ENCODE measurements around the gene MC1R. TPM values are rescaled to one million over a fixed set of nuclear protein-coding genes. Genes with fewer than 3 reads are reported as not detected.
A peak's percentile ranks its signal among the peaks of the same experiment; 100 is the strongest.

The MC1R gene
- polyA plus RNA-seq, 3 donors, result 0.21 to 3.9 TPM; not detected in 1

GRCh38 chr16:89870440-89870839 lies 48.2 kb upstream of the MC1R start:
- no peak for TF ChIP-seq CTCF (IDR thresholded peaks at IDR 0.05)
- Histone ChIP-seq H3K27ac (ENCODE audit: low read depth in 1 of 2, low read length in 2 of 2) (no peak overlapping the region), H3K4me1 (ENCODE audit: control insufficient read depth in 1 of 2, insufficient read depth in 2 of 2, low read length in 2 of 2) (peaks cover 18 to 22% of the 10 kb centered on the region in 2 donors), H3K4me2 (replicated peaks; ENCODE audit: extremely low read depth, low read length, poor library complexity, severe bottlenecking) (no peak overlapping the region), H3K9ac (ENCODE audit: insufficient read depth, low read length, poor library complexity, severe bottlenecking) (no peak overlapping the region), H3K36me3 (replicated peaks in 1 of 2; ENCODE audit: control insufficient read depth in 1 of 2, insufficient read depth in 2 of 2, low read length in 2 of 2) (peaks cover 0 to 8% of the 10 kb centered on the region in 2 donors), H3K79me2 (ENCODE audit: insufficient read depth, low read length) (peaks cover 23% of the 10 kb centered on the region), H3K4me3 (replicated peaks in 1 of 3; ENCODE audit: low read depth in 2 of 3, low read length in 3 of 3) (no peak overlapping the region), H3K9me3 (replicated peaks in 1 of 2; ENCODE audit: control insufficient read depth in 1 of 2, insufficient read depth in 1 of 2, low read length in 2 of 2) (peaks cover 10 to 13% of the 10 kb centered on the region in 2 donors), H2AFZ (ENCODE audit: insufficient read depth, low read depth, low read length, poor library complexity, severe bottlenecking) (no peak overlapping the region), H4K20me1 (ENCODE audit: insufficient read depth, low read length) (peaks cover 13% of the 10 kb centered on the region), H3K27me3 (ENCODE audit: control insufficient read depth in 2 of 2, insufficient read depth in 2 of 2, low read length in 2 of 2) (no peaks in the 10 kb centered on the region)
- intact Hi-C loops (cut with micrococcal nuclease), result loop anchor here (5.0 kb wide), 2 partner anchors 168 to 308 kb away; partner anchors contain the start of genes RPL13 (in 1 of the 2) and SPATA2L (in 1 of the 2)
- peaks cover 3 to 16% (median 9%) of the 10 kb centered on the region in 7 donors for H3K9me3 Mint-ChIP-seq
- WGBS (ENCODE audit: insufficient coverage), result 100% methylated on average over 5 of the region's 6 CpGs
- H3K27me3 Mint-ChIP-seq (ENCODE audit: low read depth in 3 of 3), result peaks cover 0 to 3% (median 1%) of the 10 kb centered on the region in 3 donors
- peaks cover 4 to 27% of the 10 kb centered on the region in 2 donors for H3K36me3 Mint-ChIP-seq
- no peak overlapping the region for H3K4me3 Mint-ChIP-seq
- DNase-seq, result no peak
- H3K4me1 Mint-ChIP-seq, result peaks cover 15% of the 10 kb centered on the region
- H3K27ac Mint-ChIP-seq, result peak overlapping the region in 1 of 7 donors; percentile 16

GRCh38 chr16:89871895-89872294 lies 46.8 kb upstream of the MC1R start:
- Mint-ChIP-seq H3K27ac (peak overlapping the region in 3 of 7 donors; percentile 33 to 66 (median 36)), H3K4me3 (no peak overlapping the region), H3K9me3 (peaks cover 3 to 16% (median 9%) of the 10 kb centered on the region in 7 donors), H3K36me3 (peaks cover 4 to 33% of the 10 kb centered on the region in 2 donors), H3K27me3 (ENCODE audit: low read depth in 3 of 3) (peaks cover 0 to 3% (median 1%) of the 10 kb centered on the region in 3 donors), H3K4me1 (peaks cover 15% of the 10 kb centered on the region)
- no peak overlapping the region for H2AFZ ChIP-seq (ENCODE audit: insufficient read depth, low read depth, low read length, poor library complexity, severe bottlenecking)
- H3K4me1 ChIP-seq (ENCODE audit: control insufficient read depth in 1 of 2, insufficient read depth in 2 of 2, low read length in 2 of 2), result peaks cover 18 to 22% of the 10 kb centered on the region in 2 donors
- no peak for DNase-seq
- H4K20me1 ChIP-seq (ENCODE audit: insufficient read depth, low read length), result peaks cover 27% of the 10 kb centered on the region
- H3K27me3 ChIP-seq (ENCODE audit: control insufficient read depth in 2 of 2, insufficient read depth in 2 of 2, low read length in 2 of 2), result no peaks in the 10 kb centered on the region
- WGBS (ENCODE audit: insufficient coverage), result 100% methylated on average over 2 of the region's 9 CpGs
- intact Hi-C loops (cut with micrococcal nuclease), result loop anchor here (2.0 to 5.0 kb wide), 3 partner anchors 55 to 310 kb away; partner anchors contain the start of genes FANCA (in 1 of the 2), RPL13 (in 1 of the 2) and SPATA2L (in 1 of the 2)
- no peak overlapping the region for H3K4me3 ChIP-seq (replicated peaks in 1 of 3; ENCODE audit: low read depth in 2 of 3, low read length in 3 of 3)
- H3K27ac ChIP-seq (ENCODE audit: low read depth in 1 of 2, low read length in 2 of 2), result peak overlapping the region in 1 of 2 donors; percentile 99
- H3K9ac ChIP-seq (ENCODE audit: insufficient read depth, low read length, poor library complexity, severe bottlenecking), result no peak overlapping the region
- no peak for TF ChIP-seq CTCF (IDR thresholded peaks at IDR 0.05)
- H3K9me3 ChIP-seq (replicated peaks in 1 of 2; ENCODE audit: control insufficient read depth in 1 of 2, insufficient read depth in 1 of 2, low read length in 2 of 2), result peaks cover 10 to 13% of the 10 kb centered on the region in 2 donors
- H3K4me2 ChIP-seq (replicated peaks; ENCODE audit: extremely low read depth, low read length, poor library complexity, severe bottlenecking), result no peak overlapping the region
- H3K36me3 ChIP-seq (replicated peaks in 1 of 2; ENCODE audit: control insufficient read depth in 1 of 2, insufficient read depth in 2 of 2, low read length in 2 of 2), result peaks cover 6 to 19% of the 10 kb centered on the region in 2 donors
- peaks cover 37% of the 10 kb centered on the region for H3K79me2 ChIP-seq (ENCODE audit: insufficient read depth, low read length)

All from CD14-positive monocyte (primary cell).